Measurements from ENCODE around the gene PASK. TPM values are rescaled to one million over a fixed set of nuclear protein-coding genes. Genes with fewer than 3 reads are reported as not detected.

PASK gene
- total RNA-seq, 1 experiment from 2014 or later: 9.0 TPM

DNA sequence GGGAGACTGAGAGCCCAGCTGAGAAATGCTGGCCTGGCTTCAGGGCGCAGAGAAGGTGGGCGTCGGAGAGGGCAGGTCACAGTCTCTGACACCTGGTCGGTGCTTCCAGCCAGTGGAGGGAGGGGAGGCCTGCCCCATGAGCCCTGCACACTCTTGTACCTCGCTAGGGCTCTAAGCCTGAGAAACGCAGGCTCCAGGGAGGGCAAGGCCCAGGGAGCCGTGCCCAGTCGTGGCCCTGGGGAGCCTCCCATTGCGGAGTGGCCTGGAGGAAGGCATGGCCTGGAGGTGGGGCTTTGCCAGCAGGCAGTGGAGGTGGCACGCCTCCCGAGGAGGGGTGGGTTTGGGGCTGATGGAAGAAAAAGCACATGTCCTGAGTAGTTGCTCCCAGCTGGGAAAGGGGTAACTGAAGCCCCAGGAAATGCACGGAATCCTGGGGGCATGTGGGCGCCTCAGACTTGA is 86.2 kb downstream of the PASK start:
- peak overlapping the region; percentile 74 for H3K4me3 Mint-ChIP-seq (ENCODE audit: unreplicated experiment)
- H3K27me3 Mint-ChIP-seq (ENCODE audit: insufficient read depth, unreplicated experiment): no peaks in the 10 kb centered on the region
- ChIA-PET CTCF (no interaction called here), POLR2A (interaction anchor here (0.7 to 4.3 kb wide), 5 partner anchors 38 to 483 kb away, joined by 3 to 22 read pairs (median 4); partner anchors contain the start of genes MTERF4 and PASK)
- no peaks in the 10 kb centered on the region for H3K9me3 Mint-ChIP-seq (ENCODE audit: unreplicated experiment)
- peaks cover 18% of the 10 kb centered on the region for H3K36me3 Mint-ChIP-seq (ENCODE audit: insufficient read depth, unreplicated experiment)
- no TSS peak for BruUV-seq (replicated peaks)
- peak; percentile 28 for DNase-seq (ENCODE audit: unreplicated experiment)
- peaks cover 21% of the 10 kb centered on the region for H3K4me1 Mint-ChIP-seq (ENCODE audit: insufficient read depth, unreplicated experiment)
- intact Hi-C loops (cut with micrococcal nuclease): loop anchor here (5.0 kb wide), 1 partner anchor 151 kb away; no protein-coding TSS in a partner anchor
- TF ChIP-seq, protein P1, sequence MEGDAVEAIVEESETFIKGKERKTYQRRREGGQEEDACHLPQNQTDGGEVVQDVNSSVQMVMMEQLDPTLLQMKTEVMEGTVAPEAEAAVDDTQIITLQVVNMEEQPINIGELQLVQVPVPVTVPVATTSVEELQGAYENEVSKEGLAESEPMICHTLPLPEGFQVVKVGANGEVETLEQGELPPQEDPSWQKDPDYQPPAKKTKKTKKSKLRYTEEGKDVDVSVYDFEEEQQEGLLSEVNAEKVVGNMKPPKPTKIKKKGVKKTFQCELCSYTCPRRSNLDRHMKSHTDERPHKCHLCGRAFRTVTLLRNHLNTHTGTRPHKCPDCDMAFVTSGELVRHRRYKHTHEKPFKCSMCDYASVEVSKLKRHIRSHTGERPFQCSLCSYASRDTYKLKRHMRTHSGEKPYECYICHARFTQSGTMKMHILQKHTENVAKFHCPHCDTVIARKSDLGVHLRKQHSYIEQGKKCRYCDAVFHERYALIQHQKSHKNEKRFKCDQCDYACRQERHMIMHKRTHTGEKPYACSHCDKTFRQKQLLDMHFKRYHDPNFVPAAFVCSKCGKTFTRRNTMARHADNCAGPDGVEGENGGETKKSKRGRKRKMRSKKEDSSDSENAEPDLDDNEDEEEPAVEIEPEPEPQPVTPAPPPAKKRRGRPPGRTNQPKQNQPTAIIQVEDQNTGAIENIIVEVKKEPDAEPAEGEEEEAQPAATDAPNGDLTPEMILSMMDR (IDR thresholded peaks at IDR 0.05; ENCODE audit: unreplicated experiment): no peak
- peak overlapping the region; percentile 49 for H3K27ac Mint-ChIP-seq (ENCODE audit: low read depth, unreplicated experiment)

DNA sequence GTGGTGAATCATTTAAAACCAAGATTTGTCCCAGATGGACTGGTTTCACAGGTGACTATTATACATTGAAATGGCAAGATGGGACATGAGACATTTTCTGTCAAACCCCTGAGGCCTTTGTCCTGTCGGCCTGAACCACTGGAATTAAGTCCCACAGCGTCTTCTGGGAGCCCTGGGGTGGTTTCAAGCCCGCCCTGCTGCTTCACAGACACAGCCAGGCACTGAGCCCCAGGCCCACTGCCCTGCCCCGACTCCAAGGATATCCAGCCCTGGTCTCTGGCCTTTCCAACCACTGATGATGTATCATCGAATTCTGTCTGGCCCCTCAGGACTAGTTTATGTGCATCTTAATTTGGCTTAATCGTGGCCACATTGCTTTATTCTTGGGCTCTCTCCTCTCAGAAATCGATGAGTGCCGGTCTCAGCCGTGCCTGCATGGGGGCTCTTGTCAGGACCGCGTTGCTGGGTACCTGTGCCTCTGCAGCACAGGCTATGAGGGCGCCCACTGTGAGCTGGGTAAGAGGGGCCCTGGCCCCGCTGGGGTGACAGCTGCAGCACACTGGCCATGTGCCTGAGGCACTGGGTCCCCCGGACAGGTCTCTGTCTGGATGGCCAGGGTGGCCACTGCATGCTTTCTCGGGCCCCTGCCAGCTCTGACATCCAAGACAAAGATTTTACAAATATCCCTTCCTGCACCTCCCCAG is 86.7 kb downstream of the PASK start:
- peaks cover 24% of the 10 kb centered on the region for H3K36me3 Mint-ChIP-seq (ENCODE audit: insufficient read depth, unreplicated experiment)
- peak overlapping the region; percentile 74 for H3K4me3 Mint-ChIP-seq (ENCODE audit: unreplicated experiment)
- peak overlapping the region; percentile 49 for H3K27ac Mint-ChIP-seq (ENCODE audit: low read depth, unreplicated experiment)
- no peaks in the 10 kb centered on the region for H3K9me3 Mint-ChIP-seq (ENCODE audit: unreplicated experiment)
- intact Hi-C loops (cut with micrococcal nuclease): loop anchor here (5.0 kb wide), 1 partner anchor 150 kb away; no protein-coding TSS in a partner anchor
- H3K27me3 Mint-ChIP-seq (ENCODE audit: insufficient read depth, unreplicated experiment): no peaks in the 10 kb centered on the region
- ChIA-PET CTCF (no interaction called here), POLR2A (interaction anchor here (0.7 to 4.3 kb wide), 7 partner anchors 16 to 482 kb away, joined by 3 to 22 read pairs (median 4); partner anchors contain the start of genes MTERF4 and PASK)
- BruUV-seq (replicated peaks): no TSS peak
- TF ChIP-seq, protein P1 (IDR thresholded peaks at IDR 0.05; ENCODE audit: unreplicated experiment): no peak
- no peak for DNase-seq (ENCODE audit: unreplicated experiment)
- peaks cover 21% of the 10 kb centered on the region for H3K4me1 Mint-ChIP-seq (ENCODE audit: insufficient read depth, unreplicated experiment)

DNA sequence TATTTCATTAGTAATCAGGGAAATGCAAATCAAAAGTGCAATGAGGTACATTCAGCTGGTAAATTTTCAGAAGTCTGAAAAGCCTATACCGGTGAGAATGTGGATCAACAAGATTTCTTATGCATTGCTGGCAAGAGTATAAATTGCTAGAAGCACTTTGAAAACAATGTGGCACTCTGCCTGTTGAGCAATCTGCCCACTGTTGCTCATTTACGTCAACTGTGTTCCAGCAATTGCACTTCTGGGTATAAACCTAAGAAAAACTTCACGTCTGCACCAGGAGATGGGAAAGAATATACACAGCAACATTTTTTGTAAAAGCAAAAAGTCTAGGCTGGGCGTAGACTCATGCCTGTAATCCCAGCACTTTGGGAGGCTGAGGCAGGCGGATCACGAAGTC is 88.0 kb downstream of the PASK start:
- CTCF ChIA-PET: interaction anchor here (0.7 kb wide), 1 partner anchor 18 kb away, joined by 3 read pairs; no protein-coding TSS in a partner anchor
- peak; percentile 93 for DNase-seq (ENCODE audit: unreplicated experiment)

More for the DNA sequence above, 88.0 kb downstream of the PASK start:
- intact Hi-C loops (cut with micrococcal nuclease): loop anchor here (5.0 kb wide), 1 partner anchor 149 kb away; no protein-coding TSS in a partner anchor
- no peaks in the 10 kb centered on the region for H3K9me3 Mint-ChIP-seq (ENCODE audit: unreplicated experiment)
- POLR2A ChIA-PET: interaction anchor here (0.7 to 4.3 kb wide), 8 partner anchors 24 to 481 kb away, joined by 3 to 22 read pairs (median 5); partner anchors contain the start of genes AGXT, MTERF4 and PASK
- peak overlapping the region; percentile 51 for H3K4me3 Mint-ChIP-seq (ENCODE audit: unreplicated experiment)
- H3K27ac Mint-ChIP-seq (ENCODE audit: low read depth, unreplicated experiment): peak overlapping the region; percentile 93
- BruUV-seq (replicated peaks): no TSS peak
- TF ChIP-seq, protein P1 (IDR thresholded peaks at IDR 0.05; ENCODE audit: unreplicated experiment): no peak
- H3K27me3 Mint-ChIP-seq (ENCODE audit: insufficient read depth, unreplicated experiment): no peaks in the 10 kb centered on the region
- peaks cover 21% of the 10 kb centered on the region for H3K4me1 Mint-ChIP-seq (ENCODE audit: insufficient read depth, unreplicated experiment)
- peaks cover 24% of the 10 kb centered on the region for H3K36me3 Mint-ChIP-seq (ENCODE audit: insufficient read depth, unreplicated experiment)

Other genes starting within 250 kb of the PASK start
- not detected in 2 replicates for gene CROCC2, start 243.1 kb downstream of the PASK start, total RNA-seq (2022)
- 18.0 and 22.0 TPM in 2 replicates for gene SNED1, start 150.9 kb downstream of the PASK start, total RNA-seq (2022)
- gene MTERF4, start 47.2 kb downstream of the PASK start, total RNA-seq (2022): 29.9 and 34.3 TPM in 2 replicates
- 38.9 and 43.9 TPM in 2 replicates for gene PPP1R7, start 995 bp upstream of the PASK start, total RNA-seq (2022)
- 0.14 and 0.15 TPM in 2 replicates for gene ANO7, start 39.2 kb upstream of the PASK start, total RNA-seq (2022)
- gene HDLBP, start 166.2 kb upstream of the PASK start, total RNA-seq (2022): 670 and 743 TPM in 2 replicates
- 254 and 271 TPM in 2 replicates for gene SEPTIN2, start 166.5 kb upstream of the PASK start, total RNA-seq (2022)
- 31.7 and 32.6 TPM in 2 replicates for gene FARP2, start 206.8 kb upstream of the PASK start, total RNA-seq (2022)